ENCODE measurements around the gene AP1M1. TPM values are rescaled to one million over a fixed set of nuclear protein-coding genes. Genes with fewer than 3 reads are reported as not detected.

Gene AP1M1
- total RNA-seq, 1 experiment from 2014 or later = 102 TPM

DNA sequence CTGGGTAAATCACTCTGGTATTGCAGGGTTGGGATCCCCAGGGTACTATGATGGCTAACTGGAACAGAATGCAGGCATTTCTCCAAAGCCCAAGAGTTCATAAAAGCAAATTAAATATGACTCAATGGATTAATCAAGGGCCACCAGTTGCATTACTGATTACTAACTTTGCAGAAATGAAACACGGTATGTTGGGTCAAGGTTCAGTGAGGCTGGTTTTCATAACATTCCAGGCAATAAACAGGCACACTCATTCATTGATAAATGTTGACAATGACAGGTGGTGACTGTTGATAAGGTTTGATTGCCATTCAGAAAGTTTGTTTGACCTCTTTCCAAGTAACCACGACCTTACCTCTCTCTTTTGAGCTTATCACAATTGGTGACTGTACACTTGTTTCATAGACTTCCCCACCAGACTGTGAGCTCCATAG, 506 bp upstream of the AP1M1 start:
- Histone ChIP-seq H3K27ac (peak overlapping the region; percentile 78), H3K4me1 (peaks cover 8% of the 10 kb centered on the region), H3K9me3 (replicated peaks) (no peaks in the 10 kb centered on the region), H3K4me3 (peak overlapping the region; percentile 95), H3K27me3 (no peaks in the 10 kb centered on the region), H3K36me3 (peaks cover 13% of the 10 kb centered on the region)
- no peak for DNase-seq

DNA sequence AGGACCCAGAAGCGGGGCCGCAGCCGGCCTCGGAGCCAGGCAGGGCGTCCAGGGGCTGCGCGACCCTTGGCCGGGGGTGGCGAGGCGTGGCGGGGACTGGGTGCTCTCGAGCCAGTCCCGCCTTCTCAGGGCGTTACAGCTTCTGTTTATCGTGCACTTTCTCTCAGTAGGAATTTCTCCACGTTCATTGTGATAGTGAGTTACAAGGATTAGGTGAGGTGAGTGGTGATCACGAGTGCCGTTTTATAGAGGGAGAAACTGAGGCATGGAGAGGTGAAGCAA, 600 bp downstream of the AP1M1 start:
- Histone ChIP-seq H3K36me3 (peaks cover 15% of the 10 kb centered on the region), H3K4me3 (peak overlapping the region; percentile 95), H3K27me3 (no peaks in the 10 kb centered on the region), H3K27ac (peak overlapping the region; percentile 78; the same call in 1 of the 2 replicates), H3K4me1 (peaks cover 8% of the 10 kb centered on the region), H3K9me3 (replicated peaks) (no peaks in the 10 kb centered on the region)
- DNase-seq = no peak

DNA sequence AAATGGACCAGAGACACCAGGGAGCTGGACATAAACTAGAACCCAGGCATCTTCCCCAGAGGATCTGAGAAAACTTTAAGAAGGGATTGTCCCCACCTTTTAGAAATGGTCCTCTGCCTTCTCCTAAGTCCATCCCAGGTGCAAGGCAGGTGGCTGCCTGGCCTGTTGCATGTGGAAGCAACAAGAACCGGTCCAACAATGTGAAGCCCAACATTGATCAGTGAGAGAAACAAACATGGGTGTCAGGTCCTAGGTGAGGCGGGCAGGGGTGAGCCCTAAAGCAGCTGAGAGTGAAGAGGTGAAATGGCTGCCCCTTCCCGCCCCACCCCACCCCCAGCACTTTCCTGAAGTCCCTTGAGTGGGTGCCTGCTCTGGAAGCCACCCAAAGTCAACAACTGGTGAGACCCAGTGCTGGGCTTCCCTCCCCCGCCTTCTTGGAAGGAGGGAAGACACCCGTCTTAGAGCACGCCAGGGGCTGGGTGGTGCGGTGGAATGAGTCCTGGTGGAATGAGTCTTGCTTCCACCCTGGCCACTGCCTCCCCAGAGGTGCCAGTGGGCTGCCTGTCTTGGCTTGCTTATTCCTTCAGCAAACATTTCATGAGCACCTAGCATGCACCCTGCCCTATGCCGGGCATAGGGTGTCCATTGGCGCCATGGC, 1.7 kb downstream of the AP1M1 start:
- H3K36me3 ChIP-seq = peaks cover 24% of the 10 kb centered on the region
- H3K4me3 ChIP-seq = no peak overlapping the region
- peaks cover 8% of the 10 kb centered on the region for H3K4me1 ChIP-seq
- no peaks in the 10 kb centered on the region for H3K27me3 ChIP-seq
- H3K9me3 ChIP-seq (replicated peaks) = no peaks in the 10 kb centered on the region
- no peak for DNase-seq
- H3K27ac ChIP-seq = no peak overlapping the region

DNA sequence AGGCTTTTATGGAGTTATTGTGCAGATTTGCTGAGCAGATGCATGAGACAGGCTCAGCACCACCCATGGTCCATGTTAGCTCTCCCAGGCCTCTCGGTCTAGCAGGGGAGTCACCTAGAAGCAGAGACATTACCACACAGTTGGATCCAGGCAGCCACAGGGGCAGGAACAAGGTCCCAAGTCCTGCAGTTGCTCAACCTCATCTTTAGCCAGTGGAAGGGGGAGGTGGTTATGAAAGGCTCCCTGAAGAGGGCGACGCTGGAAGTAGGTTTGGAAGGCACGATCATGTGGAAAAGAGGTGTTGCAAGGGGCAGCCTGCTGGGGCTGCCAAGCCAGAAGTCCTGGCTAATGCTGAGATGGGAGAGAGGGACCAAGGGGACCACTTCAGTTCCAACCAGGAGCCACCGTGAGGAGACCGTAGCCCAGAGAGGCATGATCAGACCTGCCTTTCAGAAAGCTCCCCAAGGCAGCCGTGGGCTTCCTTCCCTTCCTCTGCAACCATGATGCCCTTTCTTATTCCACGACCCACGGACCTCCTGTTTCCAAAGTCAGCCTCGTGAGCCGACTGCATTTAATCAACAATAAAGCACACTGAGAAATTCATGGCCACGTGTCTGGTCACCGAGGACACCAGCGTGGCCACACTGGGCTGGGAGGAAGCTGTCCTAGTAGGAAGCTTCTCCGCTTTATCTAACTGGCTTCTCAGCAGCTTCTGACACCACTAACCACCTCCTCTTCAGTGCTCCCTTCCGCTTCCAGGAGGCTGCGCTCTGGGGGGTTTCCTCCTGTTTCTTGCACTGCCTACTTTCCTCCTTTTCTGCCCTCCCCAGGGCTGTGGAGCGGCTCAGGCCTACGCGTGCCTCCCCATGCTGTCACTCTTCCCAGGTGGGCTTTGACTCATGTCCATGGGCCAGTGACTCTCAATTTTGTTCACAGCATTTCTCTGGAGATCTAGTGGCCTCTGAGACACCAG, 2.6 kb downstream of the AP1M1 start:
- no peak for DNase-seq
- Histone ChIP-seq H3K36me3 (peaks cover 30% of the 10 kb centered on the region), H3K27ac (no peak overlapping the region), H3K4me3 (no peak overlapping the region), H3K9me3 (replicated peaks) (no peaks in the 10 kb centered on the region), H3K27me3 (no peaks in the 10 kb centered on the region), H3K4me1 (peaks cover 8% of the 10 kb centered on the region)

DNA sequence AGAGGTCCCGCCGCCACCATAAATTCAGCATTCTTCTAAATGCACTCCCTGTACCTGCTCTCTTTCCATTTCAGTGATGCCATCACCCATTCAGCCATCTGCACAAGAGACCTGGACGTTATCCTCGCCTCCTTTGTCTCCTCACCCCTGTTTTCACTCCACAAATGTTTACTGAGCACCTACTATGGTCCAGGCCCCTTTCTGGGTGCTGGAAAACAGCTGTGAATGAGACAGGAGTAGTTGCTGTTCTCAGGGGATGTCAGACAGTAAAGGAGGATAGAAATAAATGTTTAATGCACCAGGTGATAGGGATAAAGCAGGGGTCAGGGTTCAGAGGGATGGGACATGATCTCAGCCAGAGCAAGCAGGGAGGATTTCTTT, 3.3 kb downstream of the AP1M1 start:
- peaks cover 33% of the 10 kb centered on the region for H3K36me3 ChIP-seq
- DNase-seq = no peak
- no peaks in the 10 kb centered on the region for H3K9me3 ChIP-seq (replicated peaks)
- no peak overlapping the region for H3K4me3 ChIP-seq
- no peaks in the 10 kb centered on the region for H3K27me3 ChIP-seq
- H3K4me1 ChIP-seq = peaks cover 6% of the 10 kb centered on the region
- H3K27ac ChIP-seq = no peak overlapping the region

DNA sequence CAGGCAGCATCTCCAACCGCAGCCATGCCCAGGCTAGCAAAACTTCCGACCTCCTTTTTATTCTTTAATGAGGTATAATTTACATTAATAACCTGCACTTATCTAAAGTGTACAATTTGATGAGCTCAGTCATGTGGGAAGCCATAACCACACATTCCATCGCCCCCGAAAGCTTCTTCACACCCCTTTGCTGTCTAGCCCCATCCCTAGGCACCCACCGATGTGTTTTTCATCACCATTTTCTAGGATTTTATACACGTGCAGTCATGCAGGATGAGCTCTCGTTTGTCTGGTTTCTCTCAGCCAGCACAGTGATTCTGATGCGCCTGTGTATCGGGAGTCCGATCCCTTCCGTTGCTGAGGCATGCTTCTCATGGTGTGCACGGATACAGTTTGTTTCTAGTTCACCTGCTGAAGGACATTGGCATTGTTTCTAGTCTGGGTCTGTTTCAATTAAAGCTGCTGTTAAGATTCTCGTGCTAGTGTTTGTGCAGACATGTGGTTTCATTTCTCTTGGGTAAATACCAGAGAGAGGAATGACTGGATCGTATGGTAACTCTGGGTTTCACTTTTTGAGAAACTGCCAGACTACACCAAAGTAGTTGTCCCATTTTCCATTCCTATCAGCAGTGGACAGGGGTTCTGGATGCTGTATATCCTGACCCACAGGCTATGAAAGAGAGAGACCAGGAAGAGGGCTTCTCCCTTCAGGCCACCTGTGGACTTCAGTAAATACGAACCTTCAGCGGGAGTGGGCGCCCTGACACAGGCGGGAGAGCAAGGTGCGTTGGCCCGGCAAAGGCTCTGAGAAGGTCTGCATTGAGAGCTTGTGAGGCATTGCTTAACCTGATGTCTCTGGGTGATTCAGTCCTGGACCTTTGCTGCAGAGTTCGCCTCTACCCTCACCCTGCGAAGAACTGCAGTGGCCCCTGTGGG, 4.9 kb downstream of the AP1M1 start:
- Histone ChIP-seq H3K4me1 (no peaks in the 10 kb centered on the region), H3K9me3 (replicated peaks) (no peaks in the 10 kb centered on the region), H3K27ac (no peak overlapping the region), H3K4me3 (no peak overlapping the region), H3K36me3 (peaks cover 38% of the 10 kb centered on the region), H3K27me3 (no peaks in the 10 kb centered on the region)
- DNase-seq = no peak

DNA sequence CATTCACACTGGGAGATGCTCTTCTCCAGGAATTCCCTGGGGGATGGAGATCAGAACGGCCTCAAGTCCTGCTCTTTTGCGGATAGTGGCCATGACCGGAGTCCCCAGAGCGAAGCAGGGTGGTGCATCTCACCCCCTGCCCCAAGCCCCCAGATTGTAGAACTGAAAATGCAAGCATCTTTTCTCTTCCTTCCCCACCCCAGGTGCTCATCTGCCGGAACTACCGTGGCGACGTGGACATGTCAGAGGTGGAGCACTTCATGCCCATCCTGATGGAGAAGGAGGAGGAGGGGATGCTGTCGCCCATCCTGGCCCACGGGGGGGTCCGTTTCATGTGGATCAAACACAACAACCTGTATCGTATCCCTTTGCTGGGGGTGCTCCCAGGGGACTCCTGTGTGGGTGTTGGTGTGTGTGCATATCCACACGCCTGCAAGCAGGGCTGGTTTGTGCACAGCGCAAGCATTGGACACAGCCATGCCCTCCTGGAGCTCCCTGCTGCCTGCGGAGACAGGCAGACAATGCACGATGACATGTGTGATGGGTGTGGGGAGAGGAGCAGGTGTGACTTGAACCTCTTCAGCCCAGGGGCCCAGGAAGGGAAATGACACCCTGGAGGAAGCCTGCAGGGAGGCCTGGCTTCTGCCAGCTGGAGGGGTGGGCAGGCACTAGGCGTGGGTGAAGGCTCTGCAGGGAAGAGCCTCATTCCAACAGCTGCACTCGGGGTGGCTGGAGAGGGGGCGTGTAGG, 5.7 kb downstream of the AP1M1 start:
- H3K4me3 ChIP-seq = no peak overlapping the region
- H3K4me1 ChIP-seq = no peaks in the 10 kb centered on the region
- peaks cover 43% of the 10 kb centered on the region for H3K36me3 ChIP-seq
- DNase-seq = no peak
- no peaks in the 10 kb centered on the region for H3K27me3 ChIP-seq
- H3K27ac ChIP-seq = no peak overlapping the region
- H3K9me3 ChIP-seq (replicated peaks) = no peaks in the 10 kb centered on the region

DNA sequence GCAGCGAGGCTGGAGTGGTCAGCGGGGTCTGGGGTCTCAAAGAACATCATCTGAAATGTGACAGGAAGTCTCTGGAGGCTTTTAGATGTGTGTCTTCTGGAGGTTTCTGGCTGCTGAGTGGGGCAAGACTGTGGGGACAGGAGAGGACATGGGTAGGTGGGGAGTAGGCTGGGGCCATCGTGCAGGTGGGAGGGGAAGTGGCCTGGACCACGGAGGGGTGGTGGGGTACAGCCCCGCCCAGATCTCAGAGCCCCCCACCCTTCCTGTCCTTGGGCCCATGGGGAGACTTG, 6.2 kb downstream of the AP1M1 start:
- no peak overlapping the region for H3K4me3 ChIP-seq
- H3K27me3 ChIP-seq = no peaks in the 10 kb centered on the region
- no peak for DNase-seq
- no peaks in the 10 kb centered on the region for H3K4me1 ChIP-seq
- H3K27ac ChIP-seq = no peak overlapping the region
- peaks cover 47% of the 10 kb centered on the region for H3K36me3 ChIP-seq
- no peaks in the 10 kb centered on the region for H3K9me3 ChIP-seq (replicated peaks)

DNA sequence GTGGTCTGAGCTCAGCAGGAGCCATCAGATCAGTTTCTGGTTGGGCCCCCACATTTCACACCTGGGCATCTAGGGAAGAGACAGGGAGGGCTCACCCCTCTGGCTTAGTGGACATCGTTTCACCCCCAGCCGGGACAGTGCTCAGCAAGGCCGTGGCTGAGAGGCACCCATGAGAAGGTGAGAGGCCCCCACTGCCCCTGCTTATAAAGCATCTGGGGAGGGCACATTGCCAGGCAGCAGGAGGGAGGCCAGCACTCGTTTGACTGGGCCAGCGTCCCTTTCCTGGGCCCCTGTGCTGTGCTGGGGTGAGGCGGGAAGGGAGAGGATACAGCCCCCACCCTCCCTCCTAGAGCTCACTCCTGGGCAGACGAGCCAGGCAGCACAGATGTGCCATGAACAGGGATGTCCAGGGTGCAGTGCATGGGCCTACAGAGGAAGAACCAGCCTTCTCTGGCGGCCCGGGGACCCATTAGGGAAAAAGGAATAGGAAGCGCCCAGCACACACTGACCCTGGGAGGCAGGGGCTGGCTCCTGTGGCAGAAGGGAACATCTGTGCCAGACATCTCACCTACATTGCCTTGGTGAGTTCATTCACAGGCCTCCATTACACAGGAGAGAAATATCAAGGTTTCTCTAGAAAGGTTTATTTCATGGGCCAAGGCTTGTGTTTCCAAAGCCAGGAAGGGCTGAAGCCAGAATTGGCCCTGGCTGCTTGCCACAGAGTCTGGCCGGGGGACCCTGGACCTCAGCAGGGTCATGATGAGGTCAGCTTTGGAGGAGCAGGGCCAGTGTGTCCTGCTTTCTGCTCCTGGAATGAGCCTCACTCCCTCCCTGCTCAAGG, 7.7 kb downstream of the AP1M1 start:
- Histone ChIP-seq H3K27me3 (no peaks in the 10 kb centered on the region), H3K4me1 (no peaks in the 10 kb centered on the region), H3K27ac (no peak overlapping the region), H3K9me3 (replicated peaks) (no peaks in the 10 kb centered on the region), H3K4me3 (no peak overlapping the region), H3K36me3 (peaks cover 52% of the 10 kb centered on the region)
- DNase-seq = no peak

DNA sequence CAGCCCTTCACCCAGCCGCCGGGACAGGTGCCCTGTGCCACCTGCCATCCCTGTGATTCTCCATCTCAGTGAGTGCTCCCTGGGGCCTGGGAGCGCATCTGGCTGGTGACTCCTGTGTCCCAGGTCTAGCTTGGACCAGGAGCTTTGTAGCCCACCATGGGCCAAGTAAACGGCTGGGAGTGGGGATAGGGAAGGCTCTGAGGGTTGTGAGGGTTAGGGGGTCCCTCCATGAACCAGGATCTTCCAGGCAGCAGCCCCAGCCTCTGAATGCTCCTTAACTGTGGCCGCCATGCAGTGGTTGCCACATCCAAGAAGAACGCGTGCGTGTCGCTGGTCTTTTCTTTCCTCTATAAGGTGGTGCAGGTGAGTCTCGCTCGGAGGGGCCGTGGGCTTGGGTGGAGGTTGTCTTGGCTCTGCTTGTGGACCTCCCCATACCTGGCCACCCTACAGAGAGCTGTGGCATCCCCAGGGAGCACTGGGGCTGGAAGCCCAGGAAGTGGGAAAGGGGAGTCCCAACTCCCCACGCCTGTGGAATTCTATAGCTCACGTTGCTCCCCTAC, 8.4 kb downstream of the AP1M1 start:
- DNase-seq = no peak
- no peaks in the 10 kb centered on the region for H3K4me1 ChIP-seq
- H3K36me3 ChIP-seq = peaks cover 57% of the 10 kb centered on the region
- no peak overlapping the region for H3K4me3 ChIP-seq
- H3K27me3 ChIP-seq = no peaks in the 10 kb centered on the region
- no peak overlapping the region for H3K27ac ChIP-seq
- no peaks in the 10 kb centered on the region for H3K9me3 ChIP-seq (replicated peaks)

DNA sequence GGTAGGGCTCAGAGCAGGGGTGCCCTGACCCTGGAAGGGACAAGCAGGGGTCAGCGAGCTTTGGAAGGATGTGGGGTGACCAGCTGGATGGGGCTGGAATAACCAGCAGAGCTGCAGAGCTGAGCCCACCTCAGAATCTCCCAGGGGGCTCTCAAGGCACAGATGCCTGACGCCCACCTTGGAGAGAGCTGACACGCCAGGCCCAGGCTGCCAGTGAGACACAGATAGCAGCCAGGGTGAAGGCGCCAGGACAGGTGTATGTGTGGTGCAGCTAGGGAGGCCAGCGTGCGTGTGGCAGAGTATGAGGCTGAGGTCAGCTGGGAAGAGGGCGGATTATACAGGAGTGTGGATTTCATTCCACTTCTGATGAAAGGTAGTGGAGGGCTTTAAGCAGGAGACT, 8.9 kb downstream of the AP1M1 start:
- Histone ChIP-seq H3K4me3 (no peak overlapping the region), H3K27me3 (no peaks in the 10 kb centered on the region), H3K27ac (no peak overlapping the region), H3K4me1 (no peaks in the 10 kb centered on the region), H3K36me3 (peaks cover 60% of the 10 kb centered on the region), H3K9me3 (replicated peaks) (no peaks in the 10 kb centered on the region)
- no peak for DNase-seq

DNA sequence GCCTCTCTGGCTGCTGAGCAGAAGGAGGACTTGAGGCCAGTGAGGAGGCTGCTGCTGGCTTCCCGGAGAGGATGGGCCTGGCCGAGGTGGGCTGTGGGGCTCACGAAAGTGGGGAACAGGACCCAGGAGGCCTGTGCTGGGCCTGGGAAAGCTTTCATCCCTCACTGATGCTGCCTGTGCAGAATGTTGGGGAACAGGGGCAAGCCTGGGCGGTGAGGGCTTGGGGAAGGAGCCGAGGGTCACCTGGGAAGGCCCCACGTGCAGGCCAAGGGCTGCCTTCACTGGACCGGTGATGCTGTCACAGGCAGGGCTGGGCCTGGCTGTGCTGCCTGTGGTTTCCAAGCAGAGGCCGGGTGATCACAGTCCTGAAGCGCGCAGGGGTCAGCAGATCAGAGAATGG, 9.4 kb downstream of the AP1M1 start:
- no peak overlapping the region for H3K27ac ChIP-seq
- H3K36me3 ChIP-seq = peaks cover 62% of the 10 kb centered on the region
- H3K27me3 ChIP-seq = no peaks in the 10 kb centered on the region
- no peaks in the 10 kb centered on the region for H3K4me1 ChIP-seq
- H3K4me3 ChIP-seq = no peak overlapping the region
- no peaks in the 10 kb centered on the region for H3K9me3 ChIP-seq (replicated peaks)
- no peak for DNase-seq

DNA sequence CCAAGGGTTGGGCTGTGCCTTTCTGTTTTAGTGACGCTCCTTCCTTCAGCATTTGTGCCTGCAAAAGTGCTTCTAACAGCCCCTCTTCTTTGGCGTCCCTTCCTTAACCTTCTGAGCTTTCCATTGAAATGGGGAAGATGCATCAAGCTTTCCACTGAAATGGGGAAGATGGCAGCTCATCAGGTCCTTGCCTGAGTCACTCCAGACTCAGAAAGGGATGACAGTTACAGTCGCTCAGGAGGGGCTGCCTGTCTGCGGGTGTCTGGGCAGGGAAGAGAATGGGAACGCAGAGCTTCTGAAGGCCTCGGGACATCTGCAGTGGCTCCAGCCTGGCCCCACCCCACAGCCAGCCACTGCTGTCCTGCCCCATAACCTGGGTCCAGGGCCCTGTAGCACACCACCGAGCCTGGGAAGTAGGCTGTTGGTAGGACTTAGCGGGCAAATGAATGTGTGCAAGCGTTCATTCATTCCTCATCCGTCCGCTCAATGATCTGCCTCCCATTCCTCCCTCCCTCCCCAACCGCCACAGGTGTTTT, 9.8 kb downstream of the AP1M1 start:
- Histone ChIP-seq H3K27me3 (no peaks in the 10 kb centered on the region), H3K27ac (no peak overlapping the region), H3K36me3 (peaks cover 64% of the 10 kb centered on the region), H3K4me1 (no peaks in the 10 kb centered on the region), H3K9me3 (replicated peaks) (no peaks in the 10 kb centered on the region), H3K4me3 (no peak overlapping the region)
- DNase-seq = no peak

All from SJCRH30 (cell line).